Transverse colon (tissue), 4 donors: ENCODE measurements around the gene C22orf31. TPM values are rescaled to one million over a fixed set of nuclear protein-coding genes. Genes with fewer than 3 reads are reported as not detected.

Experiments
- DNase-seq: peaks from one replicate; pipeline ENCODE4 v3.0.0-alpha.2; 2019
- H3K27ac ChIP-seq, 4 donors: fragments of 200-600 bp; sonication (generic); 2 replicates each; pipeline ENCODE4 v1.5.1; 2016 to 2018; ENCODE audit warnings: inconsistent platforms in 4 of 4
- H3K27me3 ChIP-seq: fragments of 200-600 bp; sonication (generic); 2 replicates; pipeline ENCODE4 v1.5.1; 2017; ENCODE audit warnings: inconsistent platforms
- H3K36me3 ChIP-seq, 4 donors: fragments of 200-600 bp; sonication (generic); 2 replicates each; pipeline ENCODE4 v1.5.1; 2017 to 2019; ENCODE audit warnings: inconsistent platforms in 4 of 4
- H3K4me1 ChIP-seq, 4 donors: fragments of 200-600 bp; sonication (generic); 2 replicates each; pipeline ENCODE4 v1.5.1; 2017 to 2020; ENCODE audit warnings: inconsistent platforms in 4 of 4
- H3K4me3 ChIP-seq, 4 donors: fragments of 200-600 bp; sonication (generic); 1 replicate in 1 of 4; 2 replicates in 3 of 4; pipeline versions ENCODE4 v1.5.1 to v1.6.1; 2017 to 2019; ENCODE audit warnings: inconsistent platforms in 4 of 4
- H3K9me3 ChIP-seq, 2 donors: fragments of 200-600 bp; sonication (generic); 2 replicates each; pipeline ENCODE4 v1.5.1; 2017 to 2019; ENCODE audit warnings: inconsistent platforms in 2 of 2
- CTCF ChIP-seq, 5 experiments: fragments of 200-600 bp in 3 of 5; fragments of 450-650 bp in 2 of 5; sonication (generic) in 3 of 5; IDR thresholded peaks; 1 replicate in 2 of 5; 2 replicates in 3 of 5; pipeline ENCODE4 v1.5.1; 2016 to 2017; ENCODE audit warnings: antibody characterized with exemption in 5 of 5, inconsistent platforms in 3 of 5, mild to moderate bottlenecking in 2 of 5, moderate library complexity in 1 of 5
- EP300 ChIP-seq: sonication (generic); formaldehyde crosslinking; IDR thresholded peaks from one replicate; pipeline ENCODE4 v1.6.1; 2017; ENCODE audit warnings: antibody characterized with exemption, low read depth
- POLR2A ChIP-seq: fragments of 450-650 bp; IDR thresholded peaks from one replicate; pipeline ENCODE4 v1.6.1; 2016; ENCODE audit warnings: antibody characterized with exemption, mild to moderate bottlenecking, moderate library complexity
- POLR2AphosphoS5 ChIP-seq, 3 donors: sonication (generic); formaldehyde crosslinking; IDR thresholded peaks; one replicate each; pipeline ENCODE4 v1.6.1; 2016; ENCODE audit warnings: antibody characterized with exemption in 3 of 3
- WGBS, 2 donors: methylation state at CpG; one replicate each; pipeline ENCODE4 v1.1.5; 2018; ENCODE audit warnings: low coverage in 1 of 2; 5-methylcytosine and 5-hydroxymethylcytosine counted together
- in situ Hi-C, 4 donors: fragments of 200-750 bp; cut with MboI; loops; one replicate each; pipeline versions ENCODE4 v1.15.0 to v1.15.1; 2017; ENCODE audit warnings: low sequenced_read_pairs in 3 of 4, low pct_ligation_motif_present in 1 of 4, low pct_unique_long_range_greater_than_20kb in 1 of 4
- intact Hi-C: fragments of 100-400 bp; cut with DNase I; formaldehyde crosslinking; loops from one replicate; pipeline ENCODE4 v1.15.1; 2023; ENCODE audit warnings: low total_unique reads
- total RNA-seq, 4 donors: library from RNA; depleted of rRNA; stranded (reverse); fragments of >200 nt; gene quantifications; one replicate each; pipeline ENCODE4 v1.1.0, GENCODE V29; 2016

C22orf31 gene
- total RNA-seq, 4 donors from 2014 or later, result not detected

GRCh38 chr22:29098296-29098695 lies 36.7 kb upstream of the C22orf31 start:
- H3K4me3 ChIP-seq, result no peak overlapping the region
- in situ Hi-C loops (no loop called here), intact Hi-C loops (no loop called here)
- no peak for DNase-seq
- no peaks in the 10 kb centered on the region for H3K36me3 ChIP-seq
- H3K27ac ChIP-seq, result no peak overlapping the region
- 92 to 93% methylated on average over 2 of the region's 2 CpGs for WGBS, 2 donors
- TF ChIP-seq POLR2AphosphoS5 (IDR thresholded peaks at IDR 0.05), result no peak
- no peak for TF ChIP-seq EP300
- TF ChIP-seq CTCF (IDR thresholded peaks at IDR 0.05), result no peak
- TF ChIP-seq POLR2A, result no peak
- peaks cover 0 to 3% (median under 1%) of the 10 kb centered on the region in 4 donors for H3K4me1 ChIP-seq
- H3K27me3 ChIP-seq, result no peaks in the 10 kb centered on the region
- H3K9me3 ChIP-seq, result no peaks in the 10 kb centered on the region

GRCh38 chr22:29096736-29097669 lies 35.4 kb upstream of the C22orf31 start:
- TF ChIP-seq POLR2AphosphoS5 (IDR thresholded peaks at IDR 0.05) (no peak), POLR2A (no peak), EP300 (no peak), CTCF (IDR thresholded peaks at IDR 0.05) (no peak)
- DNase-seq, result no peak
- in situ Hi-C loops, result no loop called here
- Histone ChIP-seq H3K27me3 (no peaks in the 10 kb centered on the region), H3K4me3 (no peak overlapping the region), H3K36me3 (no peaks in the 10 kb centered on the region), H3K27ac (no peak overlapping the region), H3K4me1 (peaks cover 0 to 16% (median 7%) of the 10 kb centered on the region in 4 donors), H3K9me3 (no peaks in the 10 kb centered on the region)
- 63 to 67% methylated on average over 9 to 13 of the region's 13 CpGs for WGBS, 2 donors
- intact Hi-C loops, result no loop called here

- no peaks in the 10 kb centered on the region for H3K27me3 ChIP-seq
- no peak for TF ChIP-seq EP300
- no peak for TF ChIP-seq POLR2AphosphoS5 (IDR thresholded peaks at IDR 0.05)
- TF ChIP-seq POLR2A, result no peak
- TF ChIP-seq CTCF (IDR thresholded peaks at IDR 0.05), result no peak
- WGBS, 2 donors, result 73% methylated on average over 2 of the region's 2 CpGs; no CpG with 5 or more reads in 1 of the 2 donors
- intact Hi-C loops (no loop called here), in situ Hi-C loops (no loop called here)
- peaks cover 0 to 19% (median 10%) of the 10 kb centered on the region in 4 donors for H3K4me1 ChIP-seq
- H3K36me3 ChIP-seq, result no peaks in the 10 kb centered on the region
- H3K27ac ChIP-seq, result no peak overlapping the region
- no peak overlapping the region for H3K4me3 ChIP-seq
- no peaks in the 10 kb centered on the region for H3K9me3 ChIP-seq
- no peak for DNase-seq
These were observed 33.8 kb upstream of the C22orf31 start for GRCh38 chr22:29095459-29095858.

- Histone ChIP-seq H3K36me3 (no peaks in the 10 kb centered on the region), H3K27ac (peak overlapping the region; percentile 11 to 52 (median 38)), H3K27me3 (no peaks in the 10 kb centered on the region), H3K4me3 (no peak overlapping the region), H3K4me1 (peaks cover 0 to 19% (median 10%) of the 10 kb centered on the region in 4 donors), H3K9me3 (no peaks in the 10 kb centered on the region)
- no peak for DNase-seq
- intact Hi-C loops (no loop called here), in situ Hi-C loops (no loop called here)
- WGBS, 2 donors, result 69% methylated on average over 4 of the region's 4 CpGs; no CpG with 5 or more reads in 1 of the 2 donors
- TF ChIP-seq POLR2A, result no peak
- TF ChIP-seq CTCF (IDR thresholded peaks at IDR 0.05), result no peak
- no peak for TF ChIP-seq EP300
- no peak for TF ChIP-seq POLR2AphosphoS5 (IDR thresholded peaks at IDR 0.05)
These were observed 32.1 kb upstream of the C22orf31 start for GRCh38 chr22:29093501-29094300.
